ENCODE data around the gene CPEB1. TPM values are rescaled to one million over a fixed set of nuclear protein-coding genes. Genes with fewer than 3 reads are reported as not detected.

The CPEB1 gene
- total and polyA plus RNA-seq, 9 donors, result 5.4 to 28.9 (median 10.5) TPM

Other genes with a start within 250 kb of the CPEB1 start
- gene GOLGA6L9, start 217.5 kb downstream of the CPEB1 start, total RNA-seq, result 1 to 10 TPM; 2.7 to 5.5 (median 3.4) TPM
- gene GOLGA6L9, start 217.5 kb downstream of the CPEB1 start, polyA plus RNA-seq, result 1 to 10 TPM; 2.6 to 2.7 TPM
- gene RPS17, start 106.9 kb downstream of the CPEB1 start, total RNA-seq, result 1,000 to 10,000 TPM; 2,388 to 6,661 (median 3,090) TPM
- gene RPS17, start 106.9 kb downstream of the CPEB1 start, polyA plus RNA-seq, result 1,000 to 10,000 TPM; 2,986 to 7,542 TPM
- 1 to 10 TPM in 6 of 7 donors, under 1 TPM in 1; 0.60 to 8.6 (median 2.2) TPM for gene AP3B2, start 62.5 kb upstream of the CPEB1 start, total RNA-seq
- gene AP3B2, start 62.5 kb upstream of the CPEB1 start, polyA plus RNA-seq, result 1 to 10 TPM in 1 of 2 donors, under 1 TPM in 1; 0.70 to 1.1 TPM
- gene FSD2, start 158.7 kb upstream of the CPEB1 start, total RNA-seq, result under 1 TPM in 1 of 7 donors, not detected in 6; 0.05 TPM
- under 1 TPM in 1 of 2 donors, not detected in 1; 0.01 TPM for gene FSD2, start 158.7 kb upstream of the CPEB1 start, polyA plus RNA-seq
- gene WHAMM, start 162.3 kb upstream of the CPEB1 start, total RNA-seq, result 10 to 100 TPM in 1 of 7 donors, 1 to 10 TPM in 6; 7.6 to 12.5 (median 8.5) TPM
- 10 to 100 TPM in 1 of 2 donors, 1 to 10 TPM in 1; 6.5 to 10.2 TPM for gene WHAMM, start 162.3 kb upstream of the CPEB1 start, polyA plus RNA-seq

All from ovary (tissue), 9 donors.